ENCODE measurements around the gene CNPY3.

CNPY3 gene

GRCh38 chr6:42984924-42985475, 55.7 kb downstream of the CNPY3 start:
- no peak for DNase-seq

- DNase-seq = no peak
These were observed 58.5 kb downstream of the CNPY3 start for GRCh38 chr6:42987533-42988451.

- DNase-seq = no peak
These were observed 59.3 kb downstream of the CNPY3 start for GRCh38 chr6:42988486-42989020.

Measured in DMS153 (cell line).